Choroid plexus epithelial cell (primary cell): ENCODE results near the gene SPDYE16.
"Not testable (repeated sequence)": the region's sequence is repeated elsewhere in the genome, so short reads cannot be mapped to it uniquely, and the experiment has no call there.

Experiments used
- DNase-seq: peaks from one replicate; pipeline ENCODE4 v3.0.0-alpha.2; 2010; ENCODE audit warnings: low read depth
- H3K4me3 ChIP-seq: 2 replicates; pipeline ENCODE4 v1.5.1; 2011; ENCODE audit warnings: low read depth, mild to moderate bottlenecking, control low read depth, low read length, moderate library complexity
- CTCF ChIP-seq: conservative IDR thresholded peaks from 2 replicates; pipeline ENCODE4 v1.5.1; 2011; ENCODE audit warnings: low read depth, mild to moderate bottlenecking, control low read depth, inconsistent platforms, low read length, moderate library complexity

Gene SPDYE16

GRCh38 chr7:76512941-76513816, 29.9 kb downstream of the SPDYE16 start:
- TF ChIP-seq CTCF: peak; percentile 58
- no peak overlapping the region for H3K4me3 ChIP-seq
- peak; percentile 31 for DNase-seq

GRCh38 chr7:76511911-76512885, 30.9 kb downstream of the SPDYE16 start:
- DNase-seq, H3K4me3 ChIP-seq: not testable (repeated sequence)

GRCh38 chr7:76511200-76511910, 31.7 kb downstream of the SPDYE16 start:
- not testable (repeated sequence) for H3K4me3 ChIP-seq, DNase-seq

- peak; percentile 45 for DNase-seq
- H3K4me3 ChIP-seq: no peak within 1 kb of the TSS
- no peak for TF ChIP-seq CTCF
Observed at GRCh38 chr7:76509931-76510877, 32.9 kb downstream of the SPDYE16 start, which contains the start of gene UPK3B. Gene UPK3B, plus strand, starts transcription at chr7:76510552. Its CDS starts 101 bp downstream, at chr7:76510653.

GRCh38 chr7:76507723-76508406, 35.2 kb downstream of the SPDYE16 start:
- no peak overlapping the region for H3K4me3 ChIP-seq
- no peak for TF ChIP-seq CTCF
- peak; percentile 16 for DNase-seq

- DNase-seq, H3K4me3 ChIP-seq: not testable (repeated sequence)
Observed at GRCh38 chr7:76506643-76507042, 36.5 kb downstream of the SPDYE16 start.

- no peak overlapping the region for H3K4me3 ChIP-seq
- no peak for DNase-seq
- no peak for TF ChIP-seq CTCF
Observed at GRCh38 chr7:76506081-76506440, 37.0 kb downstream of the SPDYE16 start.
